Measurements from ENCODE around the gene VPS26A.
"Not testable (repeated sequence)": the region's sequence is repeated elsewhere in the genome, so short reads cannot be mapped to it uniquely, and the experiment has no call there.

Gene VPS26A

GRCh38 chr10:69103784-69104183, 20.2 kb upstream of the VPS26A start:
- DNase-seq: no peak

GRCh38 chr10:69104994-69105790, 18.8 kb upstream of the VPS26A start:
- no peak for DNase-seq

- DNase-seq: no peak
These were observed 16.8 kb upstream of the VPS26A start for GRCh38 chr10:69107176-69107490.

GRCh38 chr10:69107699-69108098, 16.3 kb upstream of the VPS26A start:
- no peak for DNase-seq

- no peak for DNase-seq
These were observed 4.1 kb upstream of the VPS26A start for GRCh38 chr10:69119896-69120295.

GRCh38 chr10:69123306-69123746, 652 bp upstream of the VPS26A start:
- peak; percentile 10 for DNase-seq

GRCh38 chr10:69124563-69125268, 738 bp downstream of the VPS26A start:
- peak; percentile 71 for DNase-seq

- DNase-seq: no peak
These were observed 1.6 kb downstream of the VPS26A start for GRCh38 chr10:69125554-69125953.

GRCh38 chr10:69130251-69130650, 6.3 kb downstream of the VPS26A start:
- no peak for DNase-seq

- DNase-seq: no peak
These were observed 16.0 kb downstream of the VPS26A start for GRCh38 chr10:69139961-69140360.

- no peak for DNase-seq
These were observed 17.3 kb downstream of the VPS26A start for GRCh38 chr10:69141304-69141703.

- not testable (repeated sequence) for DNase-seq
These were observed 18.1 kb downstream of the VPS26A start for GRCh38 chr10:69142074-69142473.

- no peak for DNase-seq
These were observed 19.0 kb downstream of the VPS26A start for GRCh38 chr10:69142983-69143382.

- no peak for DNase-seq
These were observed 21.4 kb downstream of the VPS26A start for GRCh38 chr10:69145329-69145728.

- no peak for DNase-seq
These were observed 21.9 kb downstream of the VPS26A start for GRCh38 chr10:69145864-69146263.

- DNase-seq: no peak
These were observed 22.8 kb downstream of the VPS26A start for GRCh38 chr10:69146759-69147158.

GRCh38 chr10:69151984-69152383, 28.0 kb downstream of the VPS26A start:
- no peak for DNase-seq

GRCh38 chr10:69153227-69153626, 29.2 kb downstream of the VPS26A start:
- no peak for DNase-seq

GRCh38 chr10:69160809-69161241, 36.8 kb downstream of the VPS26A start:
- no peak for DNase-seq

- no peak for DNase-seq
These were observed 44.5 kb downstream of the VPS26A start for GRCh38 chr10:69168493-69168892.

GRCh38 chr10:69172241-69172982, 48.4 kb downstream of the VPS26A start:
- DNase-seq: no peak

GRCh38 chr10:69175326-69175725, 51.3 kb downstream of the VPS26A start:
- DNase-seq: not testable (repeated sequence)

GRCh38 chr10:69176823-69177222, 52.8 kb downstream of the VPS26A start:
- DNase-seq: no peak

Data from CD4-positive, alpha-beta T cell treated with Interleukin-4 for 4 hours (primary cell).